Measurements from ENCODE around the gene HOTAIR.

- TF ChIP-seq, protein P1, sequence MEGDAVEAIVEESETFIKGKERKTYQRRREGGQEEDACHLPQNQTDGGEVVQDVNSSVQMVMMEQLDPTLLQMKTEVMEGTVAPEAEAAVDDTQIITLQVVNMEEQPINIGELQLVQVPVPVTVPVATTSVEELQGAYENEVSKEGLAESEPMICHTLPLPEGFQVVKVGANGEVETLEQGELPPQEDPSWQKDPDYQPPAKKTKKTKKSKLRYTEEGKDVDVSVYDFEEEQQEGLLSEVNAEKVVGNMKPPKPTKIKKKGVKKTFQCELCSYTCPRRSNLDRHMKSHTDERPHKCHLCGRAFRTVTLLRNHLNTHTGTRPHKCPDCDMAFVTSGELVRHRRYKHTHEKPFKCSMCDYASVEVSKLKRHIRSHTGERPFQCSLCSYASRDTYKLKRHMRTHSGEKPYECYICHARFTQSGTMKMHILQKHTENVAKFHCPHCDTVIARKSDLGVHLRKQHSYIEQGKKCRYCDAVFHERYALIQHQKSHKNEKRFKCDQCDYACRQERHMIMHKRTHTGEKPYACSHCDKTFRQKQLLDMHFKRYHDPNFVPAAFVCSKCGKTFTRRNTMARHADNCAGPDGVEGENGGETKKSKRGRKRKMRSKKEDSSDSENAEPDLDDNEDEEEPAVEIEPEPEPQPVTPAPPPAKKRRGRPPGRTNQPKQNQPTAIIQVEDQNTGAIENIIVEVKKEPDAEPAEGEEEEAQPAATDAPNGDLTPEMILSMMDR (conservative IDR thresholded peaks at IDR 0.05 in 1 of 2, IDR thresholded peaks at IDR 0.05 in 1 of 2; ENCODE audit: low read depth in 1 of 2, low read length in 2 of 2): no peak
- peak; percentile 40 for TF ChIP-seq EZH2 (IDR thresholded peaks at IDR 0.05; ENCODE audit: low read length, missing control alignments)
Observed at GRCh38 chr12:53985692-53985993, 10.9 kb upstream of the HOTAIR start.
